Activated CD8-positive, alpha-beta memory T cell treated with anti-CD3 and anti-CD28 coated beads, Interleukin-2, amount 10 ng/mL, durations not matched to agents 7 days and 5 days (primary cell): ENCODE measurements around the gene PXYLP1. TPM values are rescaled to one million over a fixed set of nuclear protein-coding genes. Genes with fewer than 3 reads are reported as not detected.
A peak's percentile ranks its signal among the peaks of the same experiment; 100 is the strongest.

ENCODE experiments used
- ATAC-seq: fragments of 150-1000 bp; cut with Tn5 transposase; one replicate; pipeline ENCODE4 v1.10.0; 2021; ENCODE audit warnings: moderate library complexity
- CTCF ChIA-PET: fragments of 350-600 bp; sonication (Branson Sonifier 250); formaldehyde crosslinking; loops from one replicate; lab custom pipeline; 2021; ENCODE audit warnings: antibody characterized with exemption; lab: Charles Lee
- DNase-seq: peaks from one replicate; pipeline ENCODE4 v3.0.0-alpha.2; 2020
- H3K27ac Mint-ChIP-seq: one replicate; pipeline ENCODE4 v1.8.0; 2021; ENCODE audit warnings: mild to moderate bottlenecking, mixed read lengths
- H3K27me3 Mint-ChIP-seq: one replicate; pipeline ENCODE4 v1.8.0; 2021; ENCODE audit warnings: mixed read lengths
- H3K36me3 Mint-ChIP-seq: one replicate; pipeline ENCODE4 v1.8.0; 2021; ENCODE audit warnings: mild to moderate bottlenecking, mixed read lengths
- H3K4me1 Mint-ChIP-seq: one replicate; pipeline ENCODE4 v1.8.0; 2021; ENCODE audit warnings: mixed read lengths
- H3K4me3 Mint-ChIP-seq: one replicate; pipeline ENCODE4 v1.8.0; 2021; ENCODE audit warnings: mild to moderate bottlenecking, moderate library complexity, mixed read lengths
- H3K9me3 Mint-ChIP-seq: one replicate; pipeline ENCODE4 v1.8.0; 2022; ENCODE audit warnings: low read depth, mixed read lengths
- total RNA-seq, 2 experiments: library from RNA; stranded (reverse); gene quantifications; one replicate each; pipeline ENCODE4 v1.2.3, GENCODE V29; 2021

Gene PXYLP1
- total RNA-seq, 2 experiments from 2014 or later: 10.3 to 18.4 TPM

- CTCF ChIA-PET: interaction anchor here (0.7 to 2.6 kb wide), 9 partner anchors 9 to 64 kb away, joined by 3 to 43 read pairs (median 4); partner anchors contain the start of gene PXYLP1
- Mint-ChIP-seq H3K27me3 (no peaks in the 10 kb centered on the region), H3K4me1 (peaks cover 27% of the 10 kb centered on the region), H3K4me3 (no peak overlapping the region), H3K36me3 (peaks cover 2% of the 10 kb centered on the region), H3K9me3 (no peaks in the 10 kb centered on the region), H3K27ac (peak overlapping the region; percentile 26)
- ATAC-seq: peak; percentile 59
- no peak for DNase-seq
These were observed 47.7 kb downstream of the PXYLP1 start for GRCh38 chr3:141279077-141279967.

DNA sequence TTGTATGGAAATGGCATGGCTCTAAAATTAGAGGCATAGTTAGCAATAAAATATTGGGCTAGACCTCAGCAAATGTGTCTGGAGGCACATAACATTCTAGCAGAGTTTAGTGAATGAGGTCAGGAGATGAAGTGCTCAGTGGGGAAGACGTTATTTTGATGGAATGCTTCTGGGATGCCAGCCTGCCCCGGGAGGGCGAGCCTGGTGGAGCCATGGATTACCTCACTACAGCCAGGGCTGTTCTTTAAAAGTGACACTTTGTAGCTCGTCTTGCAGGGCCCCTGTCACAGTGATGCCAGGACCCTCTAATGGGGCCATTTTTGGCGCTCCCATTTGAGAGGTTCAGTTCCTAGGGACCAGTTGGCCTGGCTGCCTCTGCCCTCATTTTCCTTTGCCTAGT, 48.5 kb downstream of the PXYLP1 start:
- peaks cover 3% of the 10 kb centered on the region for H3K36me3 Mint-ChIP-seq
- no peak overlapping the region for H3K4me3 Mint-ChIP-seq
- no peak overlapping the region for H3K27ac Mint-ChIP-seq
- ATAC-seq (no peak), DNase-seq (peak; percentile 31)
- no peaks in the 10 kb centered on the region for H3K9me3 Mint-ChIP-seq
- CTCF ChIA-PET: interaction anchor here (1.2 to 2.6 kb wide), 4 partner anchors 8 to 47 kb away, joined by 4 to 43 read pairs (median 10); partner anchors contain the start of gene PXYLP1
- peaks cover 19% of the 10 kb centered on the region for H3K4me1 Mint-ChIP-seq
- no peaks in the 10 kb centered on the region for H3K27me3 Mint-ChIP-seq

DNA sequence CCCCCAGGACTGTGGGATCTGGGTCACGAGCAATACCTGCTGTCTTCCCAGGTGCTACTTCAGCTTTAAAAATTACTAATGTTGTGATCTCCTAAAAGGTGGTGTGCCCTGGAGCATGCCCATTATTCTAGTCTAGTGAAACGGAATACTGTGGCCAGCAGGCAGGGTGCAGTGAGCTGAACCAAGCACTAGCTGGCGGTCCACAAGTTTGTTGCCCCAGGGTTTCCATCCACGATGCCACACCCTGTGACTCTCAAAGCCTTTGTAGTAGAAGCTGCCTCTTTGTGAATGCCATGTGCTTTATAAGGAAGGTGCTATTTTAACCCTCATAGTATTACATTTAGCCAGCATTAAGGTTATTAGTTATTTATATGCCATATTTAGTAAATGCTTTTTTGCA, 49.1 kb downstream of the PXYLP1 start:
- Mint-ChIP-seq H3K27ac (no peak overlapping the region), H3K36me3 (peaks cover 5% of the 10 kb centered on the region), H3K4me3 (no peak overlapping the region), H3K4me1 (peaks cover 14% of the 10 kb centered on the region), H3K27me3 (no peaks in the 10 kb centered on the region), H3K9me3 (no peaks in the 10 kb centered on the region)
- DNase-seq (peak; percentile 30), ATAC-seq (no peak)
- CTCF ChIA-PET: interaction anchor here (0.8 to 2.6 kb wide), 4 partner anchors 13 to 48 kb away, joined by 3 to 43 read pairs (median 4); partner anchors contain the start of gene PXYLP1

GRCh38 chr3:141285570-141285969, 53.9 kb downstream of the PXYLP1 start:
- Mint-ChIP-seq H3K4me3 (no peak overlapping the region), H3K4me1 (peaks cover 7% of the 10 kb centered on the region), H3K36me3 (peaks cover 10% of the 10 kb centered on the region), H3K27me3 (no peaks in the 10 kb centered on the region), H3K27ac (no peak overlapping the region), H3K9me3 (no peaks in the 10 kb centered on the region)
- DNase-seq (peak; percentile 11), ATAC-seq (no peak)
- CTCF ChIA-PET: interaction anchor here (1.7 kb wide), 1 partner anchor 54 kb away, joined by 9 read pairs; the partner anchor contains the start of gene PXYLP1

DNA sequence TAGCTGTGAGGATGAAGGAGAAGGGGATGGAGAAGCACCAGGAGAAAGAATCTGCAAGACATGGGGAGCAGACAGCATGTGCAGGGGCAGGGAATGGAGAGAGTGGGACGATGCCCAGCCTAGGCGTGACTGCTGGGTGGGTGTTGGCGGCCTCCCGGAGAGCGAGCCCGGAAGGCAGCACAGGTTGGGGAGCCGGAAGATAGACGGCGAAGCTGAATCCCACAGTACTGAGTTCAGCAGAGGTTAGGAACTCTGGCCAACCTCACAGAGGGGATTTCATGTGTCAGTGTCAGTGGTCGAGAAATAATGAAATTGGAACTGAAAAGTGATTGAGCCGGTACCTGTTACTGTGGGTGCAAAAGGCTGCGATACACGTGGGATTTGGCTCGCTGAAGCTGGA, 55.2 kb downstream of the PXYLP1 start:
- Mint-ChIP-seq H3K4me3 (no peak overlapping the region), H3K27ac (no peak overlapping the region), H3K36me3 (peaks cover 13% of the 10 kb centered on the region), H3K27me3 (no peaks in the 10 kb centered on the region), H3K9me3 (no peaks in the 10 kb centered on the region), H3K4me1 (peaks cover 7% of the 10 kb centered on the region)
- DNase-seq: peak; percentile 26
- CTCF ChIA-PET: interaction anchor here (1.3 kb wide), 1 partner anchor 55 kb away, joined by 8 read pairs; the partner anchor contains the start of gene PXYLP1
- ATAC-seq: no peak

DNA sequence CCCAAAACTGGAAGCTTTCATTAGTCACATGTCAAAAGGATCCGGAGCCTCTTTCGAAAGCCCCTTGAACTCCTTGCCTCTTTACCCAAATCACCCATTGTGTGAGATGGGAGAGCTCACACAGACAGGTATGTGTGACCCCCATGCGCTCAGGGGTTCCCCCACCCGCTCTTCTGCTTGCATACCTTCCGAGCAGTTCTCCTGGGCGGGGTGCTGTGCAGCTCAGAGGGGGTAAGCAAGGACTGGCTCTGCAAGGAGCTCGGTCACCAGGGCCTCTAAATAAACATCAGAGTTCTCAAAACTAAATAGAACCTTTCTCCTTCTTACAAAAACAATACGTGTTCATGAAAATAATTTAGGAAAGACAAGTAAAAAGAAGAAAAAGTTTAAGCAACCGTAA, 55.7 kb downstream of the PXYLP1 start:
- Mint-ChIP-seq H3K4me1 (peaks cover 7% of the 10 kb centered on the region), H3K36me3 (peaks cover 15% of the 10 kb centered on the region), H3K27ac (no peak overlapping the region), H3K4me3 (no peak overlapping the region), H3K9me3 (no peaks in the 10 kb centered on the region), H3K27me3 (no peaks in the 10 kb centered on the region)
- DNase-seq (peak; percentile 21), ATAC-seq (no peak)
- CTCF ChIA-PET: interaction anchor here (1.3 kb wide), 1 partner anchor 56 kb away, joined by 8 read pairs; the partner anchor contains the start of gene PXYLP1

GRCh38 chr3:141288336-141288990, 56.8 kb downstream of the PXYLP1 start:
- no peaks in the 10 kb centered on the region for H3K27me3 Mint-ChIP-seq
- DNase-seq (peak; percentile 37), ATAC-seq (no peak)
- H3K36me3 Mint-ChIP-seq: peaks cover 24% of the 10 kb centered on the region
- H3K9me3 Mint-ChIP-seq: no peaks in the 10 kb centered on the region
- H3K27ac Mint-ChIP-seq: no peak overlapping the region
- H3K4me3 Mint-ChIP-seq: no peak overlapping the region
- CTCF ChIA-PET: interaction anchor here (1.1 kb wide), 1 partner anchor 9 kb away, joined by 4 read pairs; no protein-coding TSS in a partner anchor
- H3K4me1 Mint-ChIP-seq: peaks cover 10% of the 10 kb centered on the region

DNA sequence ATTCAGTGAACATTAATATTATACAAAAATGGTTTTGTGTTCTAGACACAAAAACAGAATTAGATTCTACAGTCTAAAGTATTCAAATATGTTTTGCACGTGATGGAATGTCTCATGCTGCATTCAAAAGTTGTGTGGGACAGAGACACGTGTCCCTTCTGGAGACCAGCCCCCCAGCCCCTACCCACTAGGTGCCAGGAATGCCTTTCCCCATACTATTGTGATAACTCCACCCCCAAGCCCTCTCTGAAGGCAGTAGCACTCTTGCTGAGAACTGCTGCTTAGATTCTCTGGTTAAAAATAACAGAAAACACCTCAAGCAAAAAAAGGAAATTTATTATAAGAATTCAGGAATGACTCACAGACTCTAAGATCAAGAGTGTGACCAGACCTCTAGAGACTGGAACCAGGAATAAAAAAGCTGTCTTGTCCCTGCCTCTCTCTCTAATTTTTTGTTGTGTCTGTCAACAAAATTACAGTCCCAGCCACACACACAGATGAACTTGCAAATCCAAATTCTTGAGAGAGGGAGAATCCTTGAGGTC, 57.7 kb downstream of the PXYLP1 start:
- peaks cover 27% of the 10 kb centered on the region for H3K36me3 Mint-ChIP-seq
- no peak overlapping the region for H3K27ac Mint-ChIP-seq
- CTCF ChIA-PET: no interaction called here
- no peaks in the 10 kb centered on the region for H3K27me3 Mint-ChIP-seq
- peaks cover 15% of the 10 kb centered on the region for H3K4me1 Mint-ChIP-seq
- no peaks in the 10 kb centered on the region for H3K9me3 Mint-ChIP-seq
- no peak overlapping the region for H3K4me3 Mint-ChIP-seq
- peak; percentile 27 for DNase-seq
- no peak for ATAC-seq

- Mint-ChIP-seq H3K4me3 (no peak overlapping the region), H3K27me3 (no peaks in the 10 kb centered on the region), H3K36me3 (peaks cover 30% of the 10 kb centered on the region), H3K4me1 (peaks cover 24% of the 10 kb centered on the region), H3K9me3 (no peaks in the 10 kb centered on the region), H3K27ac (no peak overlapping the region)
- ATAC-seq: no peak
- no peak for DNase-seq
- CTCF ChIA-PET: interaction anchor here (0.9 to 2.3 kb wide), 4 partner anchors 11 to 60 kb away, joined by 3 to 10 read pairs (median 6); partner anchors contain the start of gene PXYLP1
These were observed 60.1 kb downstream of the PXYLP1 start for GRCh38 chr3:141291559-141292355.

DNA sequence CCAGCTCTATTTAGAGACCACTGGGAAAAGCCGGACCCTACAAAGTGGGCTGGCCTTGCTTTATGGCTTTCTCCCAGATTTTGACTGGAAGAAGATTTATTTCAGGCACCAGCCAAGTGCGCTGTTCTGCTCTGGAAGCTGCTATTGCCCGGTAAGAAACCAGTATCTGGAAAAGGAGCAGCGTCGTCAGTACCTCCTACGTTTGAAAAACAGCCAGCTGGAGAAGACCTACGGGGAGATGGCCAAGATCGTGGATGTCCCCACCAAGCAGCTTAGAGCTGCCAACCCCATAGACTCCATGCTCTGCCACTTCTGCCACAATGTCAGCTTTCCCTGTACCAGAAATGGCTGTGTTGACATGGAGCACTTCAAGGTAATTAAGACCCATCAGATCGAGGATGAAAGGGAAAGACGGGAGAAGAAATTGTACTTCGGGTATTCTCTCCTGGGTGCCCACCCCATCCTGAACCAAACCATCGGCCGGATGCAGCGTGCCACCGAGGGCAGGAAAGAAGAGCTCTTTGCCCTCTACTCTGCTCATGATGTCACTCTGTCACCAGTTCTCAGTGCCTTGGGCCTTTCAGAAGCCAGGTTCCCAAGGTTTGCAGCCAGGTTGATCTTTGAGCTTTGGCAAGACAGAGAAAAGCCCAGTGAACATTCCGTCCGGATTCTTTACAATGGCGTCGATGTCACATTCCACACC, 60.9 kb downstream of the PXYLP1 start:
- DNase-seq (no peak), ATAC-seq (no peak)
- peaks cover 30% of the 10 kb centered on the region for H3K36me3 Mint-ChIP-seq
- peaks cover 24% of the 10 kb centered on the region for H3K4me1 Mint-ChIP-seq
- no peak overlapping the region for H3K27ac Mint-ChIP-seq
- CTCF ChIA-PET: interaction anchor here (0.9 to 2.3 kb wide), 4 partner anchors 10 to 61 kb away, joined by 3 to 10 read pairs (median 4); partner anchors contain the start of gene PXYLP1
- no peak overlapping the region for H3K4me3 Mint-ChIP-seq
- H3K9me3 Mint-ChIP-seq: no peaks in the 10 kb centered on the region
- no peaks in the 10 kb centered on the region for H3K27me3 Mint-ChIP-seq

GRCh38 chr3:141294301-141294700, 62.7 kb downstream of the PXYLP1 start:
- peak overlapping the region; percentile 77 for H3K27ac Mint-ChIP-seq

GRCh38 chr3:141294848-141295247, 63.2 kb downstream of the PXYLP1 start:
- H3K27me3 Mint-ChIP-seq: no peaks in the 10 kb centered on the region
- H3K4me3 Mint-ChIP-seq: peak overlapping the region; percentile 44
- no peaks in the 10 kb centered on the region for H3K9me3 Mint-ChIP-seq
- CTCF ChIA-PET: interaction anchor here (0.8 to 2.3 kb wide), 10 partner anchors 9 to 265 kb away, joined by 3 to 10 read pairs (median 4); no protein-coding TSS in a partner anchor
- DNase-seq (no peak), ATAC-seq (peak; percentile 69)
- H3K27ac Mint-ChIP-seq: peak overlapping the region; percentile 77
- peaks cover 17% of the 10 kb centered on the region for H3K4me1 Mint-ChIP-seq
- H3K36me3 Mint-ChIP-seq: peaks cover 26% of the 10 kb centered on the region

More at GRCh38 chr3:141294301-141294700, 62.7 kb downstream of the PXYLP1 start:
- peaks cover 23% of the 10 kb centered on the region for H3K4me1 Mint-ChIP-seq
- H3K27me3 Mint-ChIP-seq: no peaks in the 10 kb centered on the region
- DNase-seq (no peak), ATAC-seq (no peak)
- H3K36me3 Mint-ChIP-seq: peaks cover 26% of the 10 kb centered on the region
- H3K9me3 Mint-ChIP-seq: no peaks in the 10 kb centered on the region
- peak overlapping the region; percentile 44 for H3K4me3 Mint-ChIP-seq
- CTCF ChIA-PET: interaction anchor here (0.6 to 2.3 kb wide), 7 partner anchors 10 to 159 kb away, joined by 3 to 10 read pairs (median 8); no protein-coding TSS in a partner anchor
